Measurements from ENCODE around the gene CAPRIN1.

GRCh38 chr11:34134765-34135164 is 83.2 kb downstream of the CAPRIN1 start:
- TF ChIP-seq ZNF24 (IDR thresholded peaks at IDR 0.05), result no peak
- TF ChIP-seq EZH2 (IDR thresholded peaks at IDR 0.05; ENCODE audit: borderline replicate concordance, control insufficient read depth, low read depth, low read length), result no peak
- no peak for TF ChIP-seq CTCF (IDR thresholded peaks at IDR 0.05 in 2 of 3, conservative IDR thresholded peaks at IDR 0.05 in 1 of 3; ENCODE audit: control insufficient read depth in 2 of 3, extremely low read depth in 1 of 3, insufficient read depth in 1 of 3, low read depth in 3 of 3, low read length in 3 of 3)
- TF ChIP-seq MLLT1 (IDR thresholded peaks at IDR 0.05), result no peak
- no peak for TF ChIP-seq EP300 (IDR thresholded peaks at IDR 0.05; ENCODE audit: borderline replicate concordance in 1 of 2, control insufficient read depth in 1 of 2, low read depth in 2 of 2, low read length in 2 of 2)
- no peak for TF ChIP-seq POLR2A (IDR thresholded peaks at IDR 0.05; ENCODE audit: low read depth, low read length)
- TF ChIP-seq CBX3 (IDR thresholded peaks at IDR 0.05; ENCODE audit: borderline replicate concordance, low read depth), result no peak
- no peak for TF ChIP-seq YY1 (IDR thresholded peaks at IDR 0.05; ENCODE audit: low read depth, low read length)
- no peak for TF ChIP-seq HCFC1 (IDR thresholded peaks at IDR 0.05; ENCODE audit: low read length)
- no peak; the same call in 1 of the 2 replicates for TF ChIP-seq ZNF687 (IDR thresholded peaks at IDR 0.05)

Measured in GM12878 (cell line).